Measurements from ENCODE around the gene ZBED2.

DNA sequence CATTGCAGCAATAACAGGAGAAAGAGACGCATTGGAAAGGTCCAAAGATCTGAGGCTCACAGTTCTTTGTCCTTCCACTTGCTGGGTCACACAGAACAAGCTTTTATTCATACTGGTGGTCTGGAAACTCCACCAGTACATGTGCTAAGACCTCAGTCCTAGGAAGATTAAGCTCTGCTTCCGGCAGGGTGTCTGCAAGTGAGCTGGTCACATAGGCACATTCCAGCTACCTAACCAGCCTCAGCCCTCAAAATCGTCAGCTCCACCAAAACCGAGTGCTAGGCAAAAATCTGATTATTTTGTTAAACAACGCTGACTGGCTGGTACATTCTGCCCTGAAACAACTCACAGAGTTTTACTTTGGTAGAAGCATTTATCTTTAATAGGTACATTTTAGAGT is 2.2 kb downstream of the ZBED2 start:
- TF ChIP-seq, protein P1, sequence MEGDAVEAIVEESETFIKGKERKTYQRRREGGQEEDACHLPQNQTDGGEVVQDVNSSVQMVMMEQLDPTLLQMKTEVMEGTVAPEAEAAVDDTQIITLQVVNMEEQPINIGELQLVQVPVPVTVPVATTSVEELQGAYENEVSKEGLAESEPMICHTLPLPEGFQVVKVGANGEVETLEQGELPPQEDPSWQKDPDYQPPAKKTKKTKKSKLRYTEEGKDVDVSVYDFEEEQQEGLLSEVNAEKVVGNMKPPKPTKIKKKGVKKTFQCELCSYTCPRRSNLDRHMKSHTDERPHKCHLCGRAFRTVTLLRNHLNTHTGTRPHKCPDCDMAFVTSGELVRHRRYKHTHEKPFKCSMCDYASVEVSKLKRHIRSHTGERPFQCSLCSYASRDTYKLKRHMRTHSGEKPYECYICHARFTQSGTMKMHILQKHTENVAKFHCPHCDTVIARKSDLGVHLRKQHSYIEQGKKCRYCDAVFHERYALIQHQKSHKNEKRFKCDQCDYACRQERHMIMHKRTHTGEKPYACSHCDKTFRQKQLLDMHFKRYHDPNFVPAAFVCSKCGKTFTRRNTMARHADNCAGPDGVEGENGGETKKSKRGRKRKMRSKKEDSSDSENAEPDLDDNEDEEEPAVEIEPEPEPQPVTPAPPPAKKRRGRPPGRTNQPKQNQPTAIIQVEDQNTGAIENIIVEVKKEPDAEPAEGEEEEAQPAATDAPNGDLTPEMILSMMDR (IDR thresholded peaks at IDR 0.05): no peak
- TF ChIP-seq POLR2A (IDR thresholded peaks at IDR 0.05): no peak
